NCI-H146 treated with DMSO at 0.1 percent for 48 hours (cell line): ENCODE measurements around the gene SLAMF7.

Source experiments
- DNase-seq: peaks from one replicate; lab custom pipeline; 2025; ENCODE audit not compliant: unreplicated experiment; lab: John Stamatoyannopoulos, UW

The SLAMF7 gene

GRCh38 chr1:160744852-160745520 lies 5.9 kb downstream of the SLAMF7 start:
- DNase-seq, result no peak

GRCh38 chr1:160745551-160745950 lies 6.5 kb downstream of the SLAMF7 start:
- no peak for DNase-seq

- DNase-seq, result no peak
Measured at GRCh38 chr1:160746836-160747500, 7.9 kb downstream of the SLAMF7 start.

- DNase-seq, result no peak
Measured at GRCh38 chr1:160747717-160748116, 8.7 kb downstream of the SLAMF7 start.

- DNase-seq, result no peak
Measured at GRCh38 chr1:160748181-160748877, 9.3 kb downstream of the SLAMF7 start.

GRCh38 chr1:160748878-160749269 lies 9.8 kb downstream of the SLAMF7 start:
- DNase-seq, result no peak

GRCh38 chr1:160750608-160751007 lies 11.6 kb downstream of the SLAMF7 start:
- no peak for DNase-seq

GRCh38 chr1:160752406-160752805 lies 13.4 kb downstream of the SLAMF7 start:
- DNase-seq, result no peak

- DNase-seq, result no peak
Measured at GRCh38 chr1:160752924-160753323, 13.9 kb downstream of the SLAMF7 start.

GRCh38 chr1:160753594-160753993 lies 14.5 kb downstream of the SLAMF7 start:
- no peak for DNase-seq

- DNase-seq, result no peak
Measured at GRCh38 chr1:160755461-160755860, 16.4 kb downstream of the SLAMF7 start.

- DNase-seq, result no peak
Measured at GRCh38 chr1:160755911-160756848, 17.1 kb downstream of the SLAMF7 start.

- DNase-seq, result no peak
Measured at GRCh38 chr1:160756849-160757201, 17.8 kb downstream of the SLAMF7 start.

- no peak for DNase-seq
Measured at GRCh38 chr1:160758521-160758920, 19.5 kb downstream of the SLAMF7 start.

GRCh38 chr1:160759740-160760139 lies 20.7 kb downstream of the SLAMF7 start:
- no peak for DNase-seq

- no peak for DNase-seq
Measured at GRCh38 chr1:160761046-160761445, 22.0 kb downstream of the SLAMF7 start.

GRCh38 chr1:160761886-160762285 lies 22.8 kb downstream of the SLAMF7 start:
- no peak for DNase-seq

- DNase-seq, result no peak
Measured at GRCh38 chr1:160763993-160764392, 24.9 kb downstream of the SLAMF7 start.

GRCh38 chr1:160767395-160768294 lies 28.6 kb downstream of the SLAMF7 start:
- DNase-seq, result no peak

GRCh38 chr1:160768295-160768657 lies 29.2 kb downstream of the SLAMF7 start:
- DNase-seq, result no peak
